ENCODE results near the gene SLC6A5. TPM values are rescaled to one million over a fixed set of nuclear protein-coding genes. Genes with fewer than 3 reads are reported as not detected.

SLC6A5 gene
- total RNA-seq, 1 experiment from 2014 or later = not detected

DNA sequence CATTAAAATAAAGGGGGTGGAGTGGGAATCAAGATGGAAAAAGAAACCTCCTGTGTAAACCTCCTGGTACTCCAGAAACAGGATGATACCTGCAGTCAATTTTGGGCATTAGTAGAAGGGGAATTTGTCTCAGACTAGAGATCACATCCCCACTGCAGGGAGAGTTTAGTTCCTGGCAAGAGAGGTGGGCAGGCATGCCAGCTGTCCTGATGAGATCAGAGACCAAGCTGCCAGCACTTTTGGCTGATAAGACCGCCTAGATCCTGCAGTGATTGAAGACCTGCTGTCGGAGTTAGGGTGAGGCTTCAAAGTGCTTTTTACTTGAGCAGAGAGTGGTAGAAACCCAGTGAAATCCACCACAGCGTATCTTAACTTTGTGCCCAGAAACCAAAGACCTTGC is 40.3 kb downstream of the SLC6A5 start:
- ChIA-PET POLR2A (no interaction called here), RAD21 (ENCODE audit: low non-redundant PET in 1 of 2, low total read pairs in 2 of 2, uncharacterized antibody in 2 of 2, unreplicated experiment in 2 of 2) (no interaction called here)
- DNase-seq (ENCODE audit: low read depth, low spot score) = no peak

DNA sequence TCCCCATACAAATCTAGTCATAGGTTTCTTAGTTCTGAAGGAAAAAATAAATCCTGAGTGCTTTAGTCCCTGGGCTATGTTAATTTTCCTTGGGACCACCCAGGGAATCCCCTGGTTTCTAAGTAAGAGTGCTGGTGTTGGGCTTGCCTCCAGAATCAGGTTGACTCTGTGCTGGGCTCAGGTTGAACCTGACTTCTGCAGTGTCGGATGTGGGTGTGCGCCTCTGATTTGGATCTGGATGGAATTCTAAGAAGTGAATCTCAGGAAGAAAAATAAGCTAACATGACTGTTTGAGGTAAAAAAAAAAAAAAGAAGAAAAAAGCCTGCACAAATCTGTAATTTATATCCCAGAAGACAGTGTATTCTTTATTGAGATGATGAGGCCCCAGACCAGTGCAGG is 41.0 kb downstream of the SLC6A5 start:
- Histone ChIP-seq H3K4me3 (replicated peaks in 1 of 2; ENCODE audit: low read depth in 1 of 2, low read length in 2 of 2) (no peak overlapping the region), H3K9me2 (ENCODE audit: insufficient read depth) (no peaks in the 10 kb centered on the region), H3K4me1 (ENCODE audit: control insufficient read depth in 1 of 2, insufficient read depth in 2 of 2, low read length in 2 of 2) (no peaks in the 10 kb centered on the region), H3K9ac (ENCODE audit: low read length) (no peak overlapping the region), H3K27ac (ENCODE audit: low read depth, low read length) (no peak overlapping the region), H4K20me1 (ENCODE audit: insufficient read depth) (no peaks in the 10 kb centered on the region), H3K9me3 (ENCODE audit: control insufficient read depth in 1 of 2, insufficient read depth in 1 of 2, low read depth in 1 of 2, low read length in 2 of 2) (no peaks in the 10 kb centered on the region), H3K36me3 (ENCODE audit: control insufficient read depth in 1 of 2, insufficient read depth in 2 of 2, low read length in 2 of 2) (no peaks in the 10 kb centered on the region), H3K4me2 (ENCODE audit: low read length) (no peak overlapping the region), H3K27me3 (ENCODE audit: insufficient read depth, low read length) (peaks cover 27% of the 10 kb centered on the region), H3K79me2 (ENCODE audit: insufficient read depth, low read length) (no peaks in the 10 kb centered on the region), H2AFZ (ENCODE audit: low read depth, low read length, poor library complexity, severe bottlenecking) (no peak overlapping the region)
- DNase-seq (ENCODE audit: low read depth, low spot score) (no peak), ATAC-seq (no peak)
- intact Hi-C loops (cut with micrococcal nuclease) = no loop called here
- no TSS peak for BruUV-seq (replicated peaks)
- POLR2A ChIA-PET = no interaction called here
- RAD21 ChIA-PET (ENCODE audit: low non-redundant PET in 1 of 2, low total read pairs in 2 of 2, uncharacterized antibody in 2 of 2, unreplicated experiment in 2 of 2) = no interaction called here
- CTCF ChIA-PET = no interaction called here
- TF ChIP-seq, protein P1, sequence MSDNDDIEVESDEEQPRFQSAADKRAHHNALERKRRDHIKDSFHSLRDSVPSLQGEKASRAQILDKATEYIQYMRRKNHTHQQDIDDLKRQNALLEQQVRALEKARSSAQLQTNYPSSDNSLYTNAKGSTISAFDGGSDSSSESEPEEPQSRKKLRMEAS (IDR thresholded peaks at IDR 0.05) = no peak
- TF ChIP-seq, protein P2, sequence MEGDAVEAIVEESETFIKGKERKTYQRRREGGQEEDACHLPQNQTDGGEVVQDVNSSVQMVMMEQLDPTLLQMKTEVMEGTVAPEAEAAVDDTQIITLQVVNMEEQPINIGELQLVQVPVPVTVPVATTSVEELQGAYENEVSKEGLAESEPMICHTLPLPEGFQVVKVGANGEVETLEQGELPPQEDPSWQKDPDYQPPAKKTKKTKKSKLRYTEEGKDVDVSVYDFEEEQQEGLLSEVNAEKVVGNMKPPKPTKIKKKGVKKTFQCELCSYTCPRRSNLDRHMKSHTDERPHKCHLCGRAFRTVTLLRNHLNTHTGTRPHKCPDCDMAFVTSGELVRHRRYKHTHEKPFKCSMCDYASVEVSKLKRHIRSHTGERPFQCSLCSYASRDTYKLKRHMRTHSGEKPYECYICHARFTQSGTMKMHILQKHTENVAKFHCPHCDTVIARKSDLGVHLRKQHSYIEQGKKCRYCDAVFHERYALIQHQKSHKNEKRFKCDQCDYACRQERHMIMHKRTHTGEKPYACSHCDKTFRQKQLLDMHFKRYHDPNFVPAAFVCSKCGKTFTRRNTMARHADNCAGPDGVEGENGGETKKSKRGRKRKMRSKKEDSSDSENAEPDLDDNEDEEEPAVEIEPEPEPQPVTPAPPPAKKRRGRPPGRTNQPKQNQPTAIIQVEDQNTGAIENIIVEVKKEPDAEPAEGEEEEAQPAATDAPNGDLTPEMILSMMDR (IDR thresholded peaks at IDR 0.05 in 2 of 3, conservative IDR thresholded peaks at IDR 0.05 in 1 of 3; ENCODE audit: borderline replicate concordance in 1 of 3, insufficient read depth in 1 of 3, low read depth in 2 of 3, low read length in 2 of 3) = no peak
- TF ChIP-seq YY1 (IDR thresholded peaks at IDR 0.05; ENCODE audit: extremely low read depth, insufficient replicate concordance, low read depth, low read length) (no peak), RAD21 (IDR thresholded peaks at IDR 0.05; ENCODE audit: low read depth) (no peak), TCF7L2 (IDR thresholded peaks at IDR 0.05; ENCODE audit: borderline replicate concordance, extremely low read depth, insufficient read depth, insufficient read length) (no peak), SIN3A (IDR thresholded peaks at IDR 0.05; ENCODE audit: low read depth) (no peak), EZH2 (IDR thresholded peaks at IDR 0.05) (no peak), CEBPB (IDR thresholded peaks at IDR 0.05; ENCODE audit: low read depth) (no peak), ZFX (IDR thresholded peaks at IDR 0.05) (no peak), EZH2phosphoT487 (IDR thresholded peaks at IDR 0.05; ENCODE audit: borderline replicate concordance) (no peak), ZNF274 (IDR thresholded peaks at IDR 0.05; ENCODE audit: low read depth, low read length) (no peak), POLR2AphosphoS5 (IDR thresholded peaks at IDR 0.05; ENCODE audit: low read depth, low read length) (no peak), SRF (IDR thresholded peaks at IDR 0.05; ENCODE audit: low read depth) (no peak)

More for the DNA sequence above, 40.3 kb downstream of the SLC6A5 start:
- BruUV-seq (replicated peaks) = no TSS peak
- no peak overlapping the region for H3K27ac ChIP-seq (ENCODE audit: low read depth, low read length)
- no peaks in the 10 kb centered on the region for H4K20me1 ChIP-seq (ENCODE audit: insufficient read depth)
- no peak overlapping the region for H3K4me3 ChIP-seq (replicated peaks in 1 of 2; ENCODE audit: low read depth in 1 of 2, low read length in 2 of 2)
- H3K27me3 ChIP-seq (ENCODE audit: insufficient read depth, low read length) = peaks cover 31% of the 10 kb centered on the region
- no peaks in the 10 kb centered on the region for H3K79me2 ChIP-seq (ENCODE audit: insufficient read depth, low read length)
- no peaks in the 10 kb centered on the region for H3K4me1 ChIP-seq (ENCODE audit: control insufficient read depth in 1 of 2, insufficient read depth in 2 of 2, low read length in 2 of 2)
- no peak overlapping the region for H2AFZ ChIP-seq (ENCODE audit: low read depth, low read length, poor library complexity, severe bottlenecking)
- no peaks in the 10 kb centered on the region for H3K9me3 ChIP-seq (ENCODE audit: control insufficient read depth in 1 of 2, insufficient read depth in 1 of 2, low read depth in 1 of 2, low read length in 2 of 2)
- intact Hi-C loops (cut with micrococcal nuclease) = no loop called here
- H3K9me2 ChIP-seq (ENCODE audit: insufficient read depth) = no peaks in the 10 kb centered on the region
- no peaks in the 10 kb centered on the region for H3K36me3 ChIP-seq (ENCODE audit: control insufficient read depth in 1 of 2, insufficient read depth in 2 of 2, low read length in 2 of 2)
- CTCF ChIA-PET = no interaction called here
- ATAC-seq = no peak
- H3K4me2 ChIP-seq (ENCODE audit: low read length) = no peak overlapping the region
- TF ChIP-seq EZH2 (IDR thresholded peaks at IDR 0.05) (no peak), ELF1 (IDR thresholded peaks at IDR 0.05; ENCODE audit: borderline replicate concordance, low read depth) (no peak), CEBPB (IDR thresholded peaks at IDR 0.05; ENCODE audit: low read depth) (no peak), EGR1 (IDR thresholded peaks at IDR 0.05; ENCODE audit: low read depth) (no peak), POLR2AphosphoS5 (IDR thresholded peaks at IDR 0.05; ENCODE audit: low read depth, low read length) (no peak), FOSL1 (IDR thresholded peaks at IDR 0.05; ENCODE audit: low read depth) (no peak), POLR2A (IDR thresholded peaks at IDR 0.05; ENCODE audit: borderline replicate concordance, extremely low read depth, insufficient read depth, insufficient read length) (no peak), ZFX (IDR thresholded peaks at IDR 0.05) (no peak), YY1 (IDR thresholded peaks at IDR 0.05; ENCODE audit: extremely low read depth, insufficient replicate concordance, low read depth, low read length) (no peak), ZNF274 (IDR thresholded peaks at IDR 0.05; ENCODE audit: low read depth, low read length) (no peak), CBX3 (IDR thresholded peaks at IDR 0.05; ENCODE audit: low read depth) (no peak), RAD21 (IDR thresholded peaks at IDR 0.05; ENCODE audit: low read depth) (no peak), TCF7L2 (IDR thresholded peaks at IDR 0.05; ENCODE audit: borderline replicate concordance, extremely low read depth, insufficient read depth, insufficient read length) (no peak), SP1 (IDR thresholded peaks at IDR 0.05; ENCODE audit: low read depth) (no peak)
- no peak overlapping the region for H3K9ac ChIP-seq (ENCODE audit: low read length)

Measured in HCT116 (cell line).